HG03575 (cell line): ENCODE results near the gene GPATCH2.
"Not testable (repeated sequence)": the region's sequence is repeated elsewhere in the genome, so short reads cannot be mapped to it uniquely, and the experiment has no call there.

Source experiments
- ATAC-seq: cut with Tn5 transposase; IDR thresholded peaks from one replicate; pipeline ENCODE4 v1.9.1; 2021; ENCODE audit not compliant: unreplicated experiment, insufficient number of reproducible peaks, low FRiP score; ENCODE audit errors: extremely low read depth

GPATCH2 gene

GRCh38 chr1:217586586-217586985 lies 44.3 kb downstream of the GPATCH2 start:
- ATAC-seq: no peak

GRCh38 chr1:217585577-217585976 lies 45.3 kb downstream of the GPATCH2 start:
- no peak for ATAC-seq

- ATAC-seq: not testable (repeated sequence)
Measured at GRCh38 chr1:217584286-217584811, 46.5 kb downstream of the GPATCH2 start.

DNA sequence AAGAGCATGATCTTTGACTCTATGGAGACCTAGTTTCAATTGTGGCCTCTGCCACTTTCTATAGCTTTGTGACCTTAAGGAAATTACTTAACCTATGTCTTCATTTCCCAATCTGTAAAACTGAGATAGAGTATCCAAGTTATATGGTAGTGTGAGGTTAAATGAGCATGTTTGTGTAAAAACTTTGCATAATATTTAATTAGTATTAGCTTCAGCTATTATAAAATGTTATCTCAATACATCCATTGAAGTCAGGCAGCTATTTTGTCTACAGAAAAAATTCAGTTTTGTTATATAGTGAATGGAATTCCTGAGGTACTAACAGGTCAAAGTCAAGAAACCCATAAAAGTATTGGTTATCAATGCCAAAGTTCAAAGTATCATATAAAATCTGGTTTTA lies 53.6 kb downstream of the GPATCH2 start:
- ATAC-seq: no peak

- ATAC-seq: no peak
Measured at GRCh38 chr1:217574265-217574949, 56.5 kb downstream of the GPATCH2 start.

- ATAC-seq: no peak
Measured at GRCh38 chr1:217569021-217569420, 61.9 kb downstream of the GPATCH2 start.

DNA sequence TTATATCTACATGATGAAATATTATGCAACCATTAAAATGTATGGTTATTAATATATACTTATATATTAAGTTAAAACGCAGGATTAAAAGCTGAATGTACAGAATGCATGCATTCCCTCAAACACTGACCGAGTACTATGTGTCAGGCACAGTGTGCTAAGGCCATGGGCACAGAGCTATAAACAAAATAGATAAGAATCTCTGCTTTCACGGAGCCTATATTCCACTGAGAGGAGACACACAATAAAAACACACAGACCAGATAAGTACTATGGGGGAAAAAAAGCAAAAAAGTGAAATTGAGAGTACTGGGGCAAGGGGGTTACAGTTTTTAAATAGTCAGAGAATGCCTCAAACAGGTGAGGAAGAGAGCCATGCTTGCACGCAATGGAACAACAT lies 62.7 kb downstream of the GPATCH2 start:
- ATAC-seq: no peak

GRCh38 chr1:217564833-217565232 lies 66.1 kb downstream of the GPATCH2 start:
- no peak for ATAC-seq

GRCh38 chr1:217564207-217564606 lies 66.7 kb downstream of the GPATCH2 start:
- ATAC-seq: no peak

DNA sequence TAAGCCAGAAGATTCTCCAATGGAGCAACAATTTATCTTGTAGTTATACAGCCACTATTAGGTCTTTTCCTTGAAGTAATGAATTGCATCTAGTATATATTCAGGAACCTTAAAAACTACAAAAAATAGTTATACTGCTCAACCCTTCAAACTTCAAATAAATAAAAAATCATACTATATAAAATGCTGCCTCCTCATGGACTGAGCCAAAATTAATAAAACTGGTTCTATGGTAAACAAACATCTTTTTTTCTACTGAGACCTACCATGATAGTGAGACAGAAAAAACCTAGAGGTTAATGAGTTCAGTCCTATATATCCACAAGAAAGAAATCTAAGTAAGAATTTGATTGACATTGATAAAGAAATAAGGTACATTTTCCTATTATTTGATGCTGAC lies 67.7 kb downstream of the GPATCH2 start:
- no peak for ATAC-seq

- ATAC-seq: no peak
Measured at GRCh38 chr1:217562229-217562878, 68.5 kb downstream of the GPATCH2 start.

DNA sequence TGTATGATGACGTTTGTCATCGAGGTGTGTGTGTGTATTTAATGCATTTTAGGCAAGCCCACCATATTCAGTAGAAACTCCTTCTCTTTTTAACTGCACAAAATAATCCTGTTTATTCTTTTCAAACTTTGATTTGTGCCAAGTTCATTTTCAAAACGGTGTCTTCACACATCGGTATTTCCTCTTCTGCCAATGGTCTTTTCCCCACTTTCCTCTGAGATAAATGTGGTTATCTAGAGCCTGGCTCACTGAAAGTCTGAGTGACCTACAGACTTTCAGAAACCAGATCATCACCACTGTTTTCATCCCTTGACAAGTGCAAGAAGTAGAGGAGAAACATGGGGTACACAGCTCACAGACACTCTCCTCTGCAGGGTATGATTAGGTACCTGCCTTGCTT lies 69.4 kb downstream of the GPATCH2 start:
- no peak for ATAC-seq

- ATAC-seq: no peak
Measured at GRCh38 chr1:217554849-217555248, 76.0 kb downstream of the GPATCH2 start.

DNA sequence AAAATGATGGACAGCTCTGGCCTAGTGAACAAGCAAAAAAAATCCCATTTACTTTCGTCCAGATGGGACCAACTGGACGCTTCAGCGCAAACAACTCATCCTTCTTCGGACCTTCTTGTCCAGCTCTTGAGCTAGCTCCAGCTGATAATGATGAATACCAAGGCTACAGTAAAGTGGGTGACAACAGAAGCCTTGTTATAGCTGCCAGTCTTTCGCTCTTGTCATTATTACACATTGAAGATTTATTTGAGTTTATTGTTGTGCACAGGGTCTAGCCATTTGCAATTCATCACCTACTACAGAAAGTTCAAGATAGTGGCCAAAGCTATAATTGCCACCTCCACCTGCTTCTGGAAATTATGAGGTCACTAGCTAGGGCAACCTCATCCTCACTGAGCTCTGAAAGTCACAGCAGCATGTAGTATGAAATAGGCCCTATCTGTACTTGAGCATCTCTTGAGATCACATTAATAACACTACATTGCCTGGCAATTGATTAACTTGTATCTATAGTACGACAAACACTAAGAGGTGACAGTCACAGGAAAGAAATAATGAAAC lies 76.9 kb downstream of the GPATCH2 start:
- no peak for ATAC-seq

DNA sequence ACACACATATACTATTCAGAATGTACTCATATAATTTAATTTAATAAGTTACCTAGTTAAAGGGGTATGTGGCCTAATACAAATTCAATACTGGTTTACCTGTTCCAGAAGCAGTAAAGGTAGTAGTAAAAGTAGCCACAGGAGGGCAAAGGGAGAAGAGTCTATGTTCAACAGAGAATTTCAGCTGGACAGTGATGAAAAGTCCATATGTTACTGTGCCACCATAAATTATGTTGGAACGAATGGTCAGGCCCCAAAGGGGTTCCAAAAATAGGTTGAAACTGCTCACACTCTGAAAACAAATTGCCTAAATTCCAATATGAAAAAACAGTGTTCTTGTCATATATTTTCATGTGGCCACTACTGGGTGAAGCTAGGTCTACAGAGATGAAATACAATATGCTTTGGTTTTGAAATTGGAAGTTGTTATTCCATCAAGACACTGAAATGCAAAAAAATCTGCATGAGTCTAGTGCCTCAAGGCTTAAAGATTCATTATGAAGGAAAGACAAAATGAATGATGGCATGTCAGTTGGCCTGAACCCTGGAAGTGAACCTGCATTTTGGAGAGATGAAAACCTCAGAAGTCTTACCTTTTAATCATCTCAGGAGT lies 78.4 kb downstream of the GPATCH2 start:
- ATAC-seq: no peak

- no peak for ATAC-seq
Measured at GRCh38 chr1:217542837-217543236, 88.1 kb downstream of the GPATCH2 start.

- ATAC-seq: no peak
Measured at GRCh38 chr1:217542136-217542777, 88.6 kb downstream of the GPATCH2 start.

DNA sequence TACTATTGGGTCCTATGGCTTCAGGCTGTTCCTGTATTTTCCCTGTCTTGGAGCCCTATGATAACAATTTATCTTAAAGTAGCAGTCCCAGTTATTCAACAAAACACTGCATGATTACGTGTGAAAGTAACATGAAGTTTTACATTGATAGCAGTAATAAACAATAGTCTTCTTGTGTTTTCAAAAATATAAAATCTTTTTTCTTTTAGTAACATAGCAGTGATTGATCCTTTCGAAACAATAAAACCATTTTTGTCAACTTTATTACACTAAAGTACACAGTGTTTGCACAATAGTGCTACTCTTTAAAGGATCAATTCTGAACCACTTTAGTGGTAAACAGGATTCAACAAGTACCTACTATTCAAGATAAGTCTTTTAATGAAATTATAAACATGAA lies 90.6 kb downstream of the GPATCH2 start:
- ATAC-seq: no peak

GRCh38 chr1:217539510-217539909 lies 91.4 kb downstream of the GPATCH2 start:
- no peak for ATAC-seq
